ENCODE measurements around the gene ADTRP. TPM values are rescaled to one million over a fixed set of nuclear protein-coding genes. Genes with fewer than 3 reads are reported as not detected.

ADTRP gene
- total RNA-seq, 1 donor from 2014 or later: not detected

DNA sequence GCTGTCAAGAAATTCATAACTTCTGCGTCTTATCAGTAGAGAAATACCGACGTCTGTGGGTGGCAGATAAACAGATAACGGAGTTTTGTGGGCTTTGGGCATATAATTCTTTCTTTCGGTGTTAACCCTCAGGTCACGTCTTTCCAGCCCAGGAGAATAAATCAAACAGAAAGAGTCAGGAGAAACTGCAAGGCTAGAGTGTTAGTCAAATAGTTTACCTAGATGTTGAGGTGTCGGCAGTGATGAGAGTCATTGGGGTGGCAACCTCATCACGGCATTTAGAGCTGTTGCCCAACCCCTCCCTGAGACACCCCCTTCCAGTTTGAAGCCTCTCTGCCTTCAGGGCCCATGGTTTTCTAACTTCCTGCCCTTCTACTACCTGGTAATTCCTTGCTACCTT lies 49.5 kb downstream of the ADTRP start:
- Mint-ChIP-seq H3K27me3 (ENCODE audit: unreplicated experiment) (no peaks in the 10 kb centered on the region), H3K27ac (ENCODE audit: unreplicated experiment) (no peak overlapping the region), H3K9me3 (ENCODE audit: unreplicated experiment) (no peaks in the 10 kb centered on the region), H3K4me3 (ENCODE audit: unreplicated experiment) (no peak overlapping the region), H3K36me3 (ENCODE audit: unreplicated experiment) (peaks cover 2% of the 10 kb centered on the region), H3K4me1 (ENCODE audit: unreplicated experiment) (peaks cover 37% of the 10 kb centered on the region)
- TF ChIP-seq, protein P1, sequence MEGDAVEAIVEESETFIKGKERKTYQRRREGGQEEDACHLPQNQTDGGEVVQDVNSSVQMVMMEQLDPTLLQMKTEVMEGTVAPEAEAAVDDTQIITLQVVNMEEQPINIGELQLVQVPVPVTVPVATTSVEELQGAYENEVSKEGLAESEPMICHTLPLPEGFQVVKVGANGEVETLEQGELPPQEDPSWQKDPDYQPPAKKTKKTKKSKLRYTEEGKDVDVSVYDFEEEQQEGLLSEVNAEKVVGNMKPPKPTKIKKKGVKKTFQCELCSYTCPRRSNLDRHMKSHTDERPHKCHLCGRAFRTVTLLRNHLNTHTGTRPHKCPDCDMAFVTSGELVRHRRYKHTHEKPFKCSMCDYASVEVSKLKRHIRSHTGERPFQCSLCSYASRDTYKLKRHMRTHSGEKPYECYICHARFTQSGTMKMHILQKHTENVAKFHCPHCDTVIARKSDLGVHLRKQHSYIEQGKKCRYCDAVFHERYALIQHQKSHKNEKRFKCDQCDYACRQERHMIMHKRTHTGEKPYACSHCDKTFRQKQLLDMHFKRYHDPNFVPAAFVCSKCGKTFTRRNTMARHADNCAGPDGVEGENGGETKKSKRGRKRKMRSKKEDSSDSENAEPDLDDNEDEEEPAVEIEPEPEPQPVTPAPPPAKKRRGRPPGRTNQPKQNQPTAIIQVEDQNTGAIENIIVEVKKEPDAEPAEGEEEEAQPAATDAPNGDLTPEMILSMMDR (IDR thresholded peaks at IDR 0.05): no peak
- peak; percentile 25 for DNase-seq (ENCODE audit: extremely low spot score, unreplicated experiment)

DNA sequence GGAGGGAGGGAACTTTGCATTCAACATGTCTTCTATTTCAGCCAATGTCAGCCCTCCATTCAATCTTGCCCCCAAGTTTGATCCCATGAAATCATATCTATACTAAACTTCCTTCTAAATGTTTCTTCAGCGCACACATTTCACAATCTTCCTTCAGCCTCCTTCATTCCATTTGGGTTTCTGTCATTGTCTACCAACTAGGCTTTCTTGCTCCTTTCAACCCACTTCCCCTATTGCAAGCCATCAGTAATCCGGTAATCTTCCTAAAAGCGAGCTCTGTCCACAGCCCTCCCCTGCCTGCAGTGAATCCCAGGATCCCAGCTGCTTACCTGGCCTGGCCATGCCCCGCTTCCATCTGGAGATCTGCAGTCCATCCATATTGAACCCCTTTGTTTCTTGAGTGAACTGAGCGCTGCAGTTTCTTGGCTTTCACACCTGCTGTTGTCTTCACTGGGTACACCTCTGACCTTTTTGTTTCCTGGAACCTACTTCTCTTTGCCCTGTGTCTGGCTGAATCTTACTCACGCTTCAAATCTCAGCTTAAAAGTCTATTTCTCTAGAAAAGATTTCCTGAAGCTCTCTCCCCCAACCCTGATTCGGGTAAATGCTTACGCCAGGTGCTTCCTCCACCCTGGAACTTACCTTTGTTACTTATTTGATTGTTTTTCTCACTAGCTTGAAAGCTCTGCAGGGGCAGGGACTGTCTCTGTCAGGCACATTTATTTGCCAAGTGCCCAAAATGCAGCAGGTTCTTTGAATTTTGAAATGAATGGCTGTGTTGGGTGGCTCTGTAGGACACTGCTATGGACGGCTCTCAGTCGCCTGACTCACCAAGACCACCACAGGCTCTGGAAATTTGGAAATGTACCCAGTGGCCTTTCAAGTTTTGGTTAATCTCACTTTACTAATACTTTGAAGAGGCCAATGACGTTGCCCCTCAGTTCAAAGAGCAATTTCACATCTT lies 50.3 kb downstream of the ADTRP start:
- no peak overlapping the region for H3K27ac Mint-ChIP-seq (ENCODE audit: unreplicated experiment)
- no peak overlapping the region for H3K4me3 Mint-ChIP-seq (ENCODE audit: unreplicated experiment)
- H3K4me1 Mint-ChIP-seq (ENCODE audit: unreplicated experiment): peaks cover 34% of the 10 kb centered on the region
- peak; percentile 25 for DNase-seq (ENCODE audit: extremely low spot score, unreplicated experiment)
- H3K9me3 Mint-ChIP-seq (ENCODE audit: unreplicated experiment): no peaks in the 10 kb centered on the region
- H3K27me3 Mint-ChIP-seq (ENCODE audit: unreplicated experiment): no peaks in the 10 kb centered on the region
- TF ChIP-seq, protein P1 (IDR thresholded peaks at IDR 0.05): no peak
- H3K36me3 Mint-ChIP-seq (ENCODE audit: unreplicated experiment): peaks cover 2% of the 10 kb centered on the region

DNA sequence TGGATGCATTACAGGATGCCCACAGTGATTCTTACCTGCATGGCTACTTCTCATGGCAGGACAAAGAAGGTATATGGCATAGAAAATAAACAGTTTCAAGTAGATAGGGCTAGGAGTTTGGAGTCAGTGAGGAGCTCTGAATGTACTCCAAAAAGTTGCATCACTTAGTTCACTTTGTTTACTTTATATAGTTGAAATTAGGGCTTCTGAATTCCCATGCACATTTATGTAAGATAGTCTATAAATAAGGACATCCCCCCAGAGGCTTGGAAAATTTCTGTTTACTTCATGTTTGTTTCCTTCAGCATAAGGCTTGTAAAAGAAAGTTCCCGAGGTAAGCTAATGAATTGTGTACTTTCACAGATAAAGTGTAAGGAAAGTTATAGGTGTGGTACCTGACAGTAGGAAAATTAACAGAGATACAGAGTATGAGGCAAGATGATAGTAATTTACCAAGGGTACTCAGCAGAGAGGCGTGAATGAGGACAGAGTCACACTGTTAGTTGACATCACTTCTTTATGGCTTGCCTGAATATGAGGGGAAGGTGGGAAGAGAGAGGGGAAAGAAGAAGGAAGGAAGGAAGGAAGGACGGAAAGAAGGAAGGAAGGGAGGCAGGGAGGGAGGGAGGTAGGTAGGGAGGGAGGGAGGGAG lies 51.1 kb downstream of the ADTRP start:
- Mint-ChIP-seq H3K36me3 (ENCODE audit: unreplicated experiment) (peaks cover 2% of the 10 kb centered on the region), H3K27ac (ENCODE audit: unreplicated experiment) (peak overlapping the region; percentile 19), H3K4me3 (ENCODE audit: unreplicated experiment) (no peak overlapping the region), H3K4me1 (ENCODE audit: unreplicated experiment) (peaks cover 26% of the 10 kb centered on the region), H3K9me3 (ENCODE audit: unreplicated experiment) (no peaks in the 10 kb centered on the region), H3K27me3 (ENCODE audit: unreplicated experiment) (no peaks in the 10 kb centered on the region)
- TF ChIP-seq, protein P1 (IDR thresholded peaks at IDR 0.05): no peak
- DNase-seq (ENCODE audit: extremely low spot score, unreplicated experiment): no peak

DNA sequence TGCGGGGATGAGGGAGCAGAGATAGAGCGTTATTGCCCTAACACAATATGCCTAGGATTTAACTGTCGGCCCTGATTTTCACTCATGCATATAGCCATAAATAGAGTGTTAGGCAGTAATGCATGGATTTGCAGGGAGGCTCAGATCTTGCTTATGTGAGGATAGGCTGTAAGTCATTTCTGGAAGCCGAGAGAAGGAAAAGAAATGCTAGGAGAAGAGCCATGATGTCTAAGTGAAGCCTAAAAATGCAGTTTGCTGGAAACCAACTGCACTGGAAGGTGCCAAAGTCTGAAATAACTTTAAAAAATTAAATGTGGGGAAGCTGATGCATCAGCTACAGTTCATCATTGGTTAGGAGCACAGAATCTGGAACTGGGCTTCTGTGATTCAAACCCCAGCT lies 54.3 kb downstream of the ADTRP start:
- no peak overlapping the region for H3K4me3 Mint-ChIP-seq (ENCODE audit: unreplicated experiment)
- H3K36me3 Mint-ChIP-seq (ENCODE audit: unreplicated experiment): peaks cover 2% of the 10 kb centered on the region
- H3K9me3 Mint-ChIP-seq (ENCODE audit: unreplicated experiment): no peaks in the 10 kb centered on the region
- TF ChIP-seq, protein P1 (IDR thresholded peaks at IDR 0.05): no peak
- no peak for DNase-seq (ENCODE audit: extremely low spot score, unreplicated experiment)
- H3K4me1 Mint-ChIP-seq (ENCODE audit: unreplicated experiment): peaks cover 5% of the 10 kb centered on the region
- H3K27ac Mint-ChIP-seq (ENCODE audit: unreplicated experiment): no peak overlapping the region
- H3K27me3 Mint-ChIP-seq (ENCODE audit: unreplicated experiment): no peaks in the 10 kb centered on the region
